Ectodermal cell (in vitro differentiated cells): ENCODE results near the gene PEX14.

Experiments used
- H3K27ac ChIP-seq: 2 replicates; pipeline ENCODE4 v1.7.0; 2013; ENCODE audit warnings: mild to moderate bottlenecking, low read depth, low read length; ENCODE audit not compliant: insufficient read depth, poor library complexity, severe bottlenecking
- H3K27me3 ChIP-seq: 2 replicates; pipeline ENCODE4 v1.7.0; 2013; ENCODE audit warnings: mild to moderate bottlenecking, low read length; ENCODE audit not compliant: insufficient read depth, control insufficient read depth, poor library complexity, severe bottlenecking
- H3K36me3 ChIP-seq: one replicate; pipeline ENCODE4 v1.7.0; 2013; ENCODE audit warnings: low read length; ENCODE audit not compliant: control insufficient read depth, insufficient read depth
- H3K4me1 ChIP-seq: one replicate; pipeline ENCODE4 v1.7.0; 2013; ENCODE audit warnings: low read length; ENCODE audit not compliant: control insufficient read depth, insufficient read depth
- H3K4me3 ChIP-seq: 2 replicates; pipeline ENCODE4 v1.7.0; 2013; ENCODE audit warnings: low read depth, low read length, control low read depth; ENCODE audit not compliant: insufficient read depth
- H3K9me3 ChIP-seq: 2 replicates; pipeline ENCODE4 v1.7.0; 2013; ENCODE audit warnings: mild to moderate bottlenecking, low read length, moderate library complexity; ENCODE audit not compliant: control insufficient read depth
- WGBS, 2 experiments: methylation state at CpG; one replicate each; pipeline ENCODE4 v1.1.7; 2013; ENCODE audit warnings: missing lambda C conversion rate in 2 of 2; 5-methylcytosine and 5-hydroxymethylcytosine counted together

Gene PEX14

GRCh38 chr1:10679496-10680220, 204.9 kb downstream of the PEX14 start:
- Histone ChIP-seq H3K4me3 (no peak overlapping the region), H3K27ac (no peak overlapping the region), H3K36me3 (no peaks in the 10 kb centered on the region), H3K9me3 (no peaks in the 10 kb centered on the region), H3K4me1 (peaks cover 73% of the 10 kb centered on the region), H3K27me3 (no peaks in the 10 kb centered on the region)
- WGBS, 2 experiments = 36 to 39% methylated on average over 9 of the region's 9 CpGs
